ACHN (cell line): ENCODE measurements around the gene FAM151A.
"Not testable (repeated sequence)": the region's sequence is repeated elsewhere in the genome, so short reads cannot be mapped to it uniquely, and the experiment has no call there.

Experiments
- DNase-seq: peaks from one replicate; pipeline ENCODE4 v3.0.0-alpha.2; 2015
- in situ Hi-C: cut with HindIII; loops from 2 replicates; pipeline ENCODE4 v1.10.0; 2017; ENCODE audit warnings: low sequenced_read_pairs, low pct_ligation_motif_present, low pct_unique_long_range_greater_than_20kb

The FAM151A gene

DNA sequence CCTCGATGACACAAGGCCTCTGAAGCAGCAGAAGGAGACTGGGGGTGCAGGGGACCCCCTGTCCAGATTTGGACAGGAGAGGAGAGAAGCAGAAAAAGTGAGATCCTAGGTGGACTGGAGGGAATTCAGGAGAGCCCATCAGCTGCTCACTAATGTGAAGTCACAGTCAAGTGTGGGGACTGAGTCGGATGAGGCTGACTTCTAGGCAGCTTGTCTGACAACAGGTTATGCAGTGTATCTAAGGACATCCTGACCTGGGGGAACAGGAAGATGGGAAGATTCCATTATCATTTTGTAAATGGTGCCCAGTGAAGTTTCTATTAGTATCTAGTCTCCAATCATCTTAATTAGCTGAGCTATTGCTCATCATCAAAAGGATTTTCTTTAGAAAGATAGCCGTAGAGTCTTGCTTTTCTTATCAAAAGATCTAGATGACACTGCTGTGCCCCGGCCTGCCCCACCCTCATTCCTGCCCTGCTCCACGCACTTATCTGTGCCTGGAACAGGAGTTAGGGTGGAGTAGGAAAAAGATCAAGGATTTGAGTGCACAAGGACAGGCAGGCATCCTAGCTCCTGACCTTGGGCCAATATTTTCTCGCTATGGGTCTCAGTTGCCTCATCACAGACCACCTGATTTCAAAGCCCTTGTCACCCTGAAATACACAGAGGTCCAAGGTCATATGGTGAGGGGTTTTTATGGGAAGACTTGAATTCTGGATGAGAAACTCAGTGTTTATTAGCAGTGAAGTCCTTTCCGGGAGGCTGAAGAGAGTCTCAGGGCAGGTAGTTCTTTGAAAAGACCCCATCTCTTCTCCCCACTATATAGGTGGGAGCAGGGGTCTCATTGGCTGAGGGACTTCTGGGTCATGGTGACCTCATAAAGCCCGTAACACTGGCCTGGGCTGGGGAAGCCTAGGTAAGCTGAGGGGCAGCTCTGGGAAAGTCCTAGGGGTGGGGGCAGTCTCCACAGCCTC lies 17.8 kb upstream of the FAM151A start, which contains the start of gene MROH7:
Gene MROH7, plus strand, starts transcription at position 924 of the 974 bp plus-strand sequence. CDS start 11,141 bp downstream, outside the sequence.
- in situ Hi-C loops: no loop called here
- no peak for DNase-seq

DNA sequence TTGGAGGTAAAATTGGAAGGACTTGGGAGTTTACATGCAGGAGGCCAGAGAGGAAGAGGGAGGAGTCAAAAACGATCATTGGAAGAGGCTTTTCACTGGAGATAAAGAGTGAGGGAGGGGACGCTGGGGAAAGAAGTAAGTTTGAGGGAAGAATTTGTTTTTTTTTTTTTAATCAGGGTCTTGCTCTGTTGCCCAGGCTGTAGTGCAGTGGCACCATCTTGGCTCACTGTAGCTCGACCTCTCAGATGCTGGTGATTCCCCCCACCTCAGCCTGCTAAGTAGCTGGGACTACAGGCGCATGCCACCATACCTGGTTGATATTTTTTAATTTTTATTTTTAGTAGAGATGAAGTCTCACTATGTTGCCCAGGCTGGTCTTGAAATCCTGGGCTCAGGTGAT lies 17.0 kb upstream of the FAM151A start:
- DNase-seq: no peak
- in situ Hi-C loops: no loop called here

DNA sequence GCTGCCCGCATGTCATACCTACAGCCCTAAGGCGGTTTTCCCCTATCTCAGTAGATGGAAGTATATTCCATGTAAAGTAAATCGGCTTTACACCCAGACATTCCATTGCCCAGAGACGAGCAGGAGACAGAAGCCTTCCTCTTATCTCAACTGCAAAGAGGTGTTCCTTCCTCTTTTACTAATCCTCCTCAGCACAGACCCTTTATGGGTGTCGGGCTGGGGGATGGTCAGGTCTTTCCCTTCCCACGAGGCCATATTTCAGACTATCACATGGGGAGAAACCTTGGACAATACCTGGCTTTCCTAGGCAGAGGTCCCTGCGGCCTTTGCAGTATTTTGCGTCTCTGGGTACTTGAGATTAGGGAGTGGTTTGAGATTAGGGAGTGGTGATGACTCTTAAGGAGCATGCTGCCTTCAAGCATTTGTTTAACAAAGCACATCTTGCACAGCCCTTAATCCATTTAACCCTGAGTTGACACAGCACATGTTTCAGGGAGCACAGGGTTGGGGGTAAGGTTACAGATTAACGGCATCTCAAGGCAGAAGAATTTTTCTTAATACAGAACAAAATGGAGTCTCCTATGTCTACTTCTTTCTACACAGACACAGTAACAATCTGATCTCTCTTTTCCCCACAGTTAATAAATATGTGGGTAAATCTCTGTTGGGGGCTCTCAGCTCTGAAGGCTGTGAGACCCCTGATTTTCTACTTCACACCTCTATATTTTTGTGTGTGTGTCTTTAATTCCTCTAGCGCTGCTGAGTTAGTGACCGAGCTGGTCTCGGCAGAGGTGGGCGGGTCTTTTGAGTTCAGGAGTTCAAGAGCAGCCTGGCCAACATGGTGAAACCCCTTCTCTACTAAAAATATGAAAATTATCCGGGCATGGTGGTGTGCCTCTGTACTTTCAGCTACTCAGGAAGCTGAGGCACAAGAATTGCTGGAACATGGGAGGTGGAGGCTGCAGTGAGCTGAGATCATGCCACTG lies 13.4 kb upstream of the FAM151A start:
- not testable (repeated sequence) for DNase-seq

DNA sequence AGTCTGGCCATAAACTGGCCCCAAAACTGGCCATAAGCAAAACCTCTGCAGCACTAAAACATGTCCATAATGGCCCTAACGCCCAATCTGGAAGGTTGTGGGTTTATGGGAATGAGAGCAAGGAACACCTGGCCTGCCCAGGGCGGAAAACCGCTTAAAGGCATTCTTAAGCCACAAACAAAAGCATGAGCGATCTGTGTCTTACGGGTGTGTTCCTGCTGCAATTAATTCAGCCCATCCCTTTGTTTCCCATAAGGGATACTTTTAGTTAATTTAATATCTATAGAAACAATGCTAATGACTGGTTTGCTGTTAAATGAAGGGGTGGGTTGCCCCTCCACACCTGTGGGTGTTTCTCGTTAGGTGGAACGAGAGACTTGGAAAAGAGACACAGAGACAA lies 12.5 kb upstream of the FAM151A start:
- DNase-seq, in situ Hi-C loops: not testable (repeated sequence)

More for the DNA sequence above, 13.4 kb upstream of the FAM151A start:
- in situ Hi-C loops: not testable (repeated sequence)

DNA sequence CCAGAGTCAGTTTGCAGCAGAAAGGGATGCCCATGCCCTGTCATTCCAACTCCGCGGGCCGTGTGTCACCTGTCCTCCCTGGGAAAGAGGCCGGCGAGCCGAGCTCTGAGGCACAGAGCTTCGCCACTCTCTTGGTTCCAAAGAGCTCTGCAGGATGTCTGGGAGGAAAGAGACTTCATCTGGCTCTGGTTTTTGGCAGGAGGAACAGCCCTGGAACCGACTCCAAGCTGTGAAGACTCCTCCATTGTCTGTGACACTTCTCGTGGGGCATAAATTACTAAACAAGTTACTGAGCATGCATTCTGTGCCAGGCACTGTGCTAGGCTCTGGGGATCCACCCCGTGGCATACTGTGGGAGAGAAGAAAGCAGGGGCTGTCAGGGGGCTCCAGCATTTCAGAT lies 3.9 kb upstream of the FAM151A start:
- no peak for DNase-seq
- in situ Hi-C loops: no loop called here

DNA sequence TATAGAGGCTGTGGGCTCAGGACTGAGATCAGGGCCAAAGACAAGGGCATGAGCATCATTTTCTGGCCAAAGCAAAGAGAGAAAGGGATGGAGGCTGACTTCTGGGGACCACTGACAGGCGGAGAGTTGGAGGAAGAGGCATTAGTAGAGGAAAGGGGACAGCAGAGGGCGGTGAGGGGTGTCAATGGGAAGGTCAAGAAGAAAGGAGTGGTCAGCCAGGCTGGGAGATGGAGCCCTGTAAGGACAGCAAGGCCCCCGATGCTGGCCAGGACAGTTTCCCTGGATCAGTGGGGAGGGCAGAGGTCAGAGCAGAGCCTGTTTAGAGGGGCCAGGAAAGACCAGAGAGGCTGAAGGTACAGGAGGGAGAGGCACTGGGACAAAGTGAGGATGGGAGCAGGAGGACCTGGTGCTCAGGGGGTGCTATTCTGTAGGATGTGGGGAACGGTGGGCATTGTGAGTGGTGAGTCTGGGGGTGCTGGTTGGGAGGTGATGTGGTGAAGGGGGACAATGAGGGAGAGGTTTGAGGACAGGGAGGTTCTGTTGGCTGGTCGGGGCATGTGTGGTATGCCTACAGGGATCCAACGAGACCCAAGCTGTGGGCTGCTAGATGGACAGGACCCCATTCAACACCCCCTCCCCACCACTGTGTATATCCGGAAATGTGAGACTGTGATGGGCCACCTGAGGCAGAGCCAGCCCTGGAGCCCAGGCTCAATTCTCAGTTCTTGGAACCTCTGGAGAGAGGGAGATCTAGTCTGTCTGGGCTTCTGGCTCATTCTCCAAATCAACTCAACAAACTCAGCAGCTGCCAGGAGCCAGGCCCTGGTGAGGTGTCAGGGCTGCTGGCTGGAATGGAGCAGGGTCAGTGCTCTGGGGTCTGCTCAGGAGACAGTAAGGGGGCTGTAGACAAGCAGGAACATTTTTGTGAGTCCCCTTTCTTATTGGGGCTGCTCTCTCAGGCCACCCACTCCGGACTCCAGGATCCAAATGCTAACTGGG lies 1.4 kb upstream of the FAM151A start:
- in situ Hi-C loops: no loop called here
- no peak for DNase-seq

DNA sequence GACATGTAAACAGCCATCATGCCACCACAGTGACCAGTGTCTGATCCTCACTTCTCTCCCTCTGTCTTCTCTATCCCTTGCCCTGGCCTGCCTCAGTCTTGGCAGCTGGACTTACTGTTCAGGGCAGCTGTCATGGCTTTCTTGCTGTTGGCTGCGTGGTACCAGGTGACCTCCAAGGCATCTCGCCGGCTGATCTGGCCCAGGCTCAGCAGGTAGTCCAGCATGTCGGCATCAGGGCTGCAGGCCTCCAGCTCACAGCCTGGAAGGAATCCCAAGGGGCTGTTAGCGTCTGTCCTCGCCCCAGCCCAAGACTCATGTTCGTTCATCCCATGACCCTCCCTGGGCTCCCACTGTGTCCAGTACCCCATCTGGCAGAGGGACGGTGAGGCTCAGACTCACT lies 3.6 kb downstream of the FAM151A start:
- in situ Hi-C loops: no loop called here
- no peak for DNase-seq

DNA sequence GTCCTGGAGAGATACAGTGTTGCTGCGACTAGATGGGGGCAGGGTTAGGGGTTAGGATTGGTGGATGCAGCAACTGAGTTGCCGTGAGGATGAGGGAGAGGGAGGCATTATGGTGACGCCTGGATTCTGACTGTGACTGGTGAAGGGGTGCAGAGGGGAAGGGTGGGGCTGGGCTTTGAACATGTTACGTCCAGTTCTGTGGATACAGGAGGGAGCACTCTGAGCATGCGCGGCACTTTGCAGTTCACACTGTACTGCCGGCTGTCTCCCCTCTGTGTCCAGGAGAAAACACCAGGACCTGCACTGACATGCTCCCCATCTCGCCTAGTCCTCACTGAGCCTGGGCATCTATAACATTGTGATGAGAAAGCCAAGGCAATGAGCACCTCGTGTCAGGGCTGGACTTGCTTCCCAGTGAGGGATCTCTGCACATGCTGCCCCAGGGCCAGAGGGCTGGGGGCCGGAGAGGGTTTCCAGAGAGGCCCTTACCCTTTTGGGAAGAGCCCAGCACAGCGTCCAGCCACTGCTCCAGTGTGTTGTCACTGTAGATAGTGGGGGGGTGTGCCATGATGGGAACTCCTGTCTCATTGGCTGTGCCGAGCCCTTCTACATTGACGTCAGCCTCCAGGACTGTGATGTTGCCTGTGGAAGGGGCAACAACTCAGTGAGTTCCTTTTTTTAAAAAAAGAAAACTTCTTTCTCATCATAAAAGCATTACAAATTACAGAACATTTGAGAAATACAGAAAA lies 7.6 kb downstream of the FAM151A start:
- in situ Hi-C loops: no loop called here
- no peak for DNase-seq

DNA sequence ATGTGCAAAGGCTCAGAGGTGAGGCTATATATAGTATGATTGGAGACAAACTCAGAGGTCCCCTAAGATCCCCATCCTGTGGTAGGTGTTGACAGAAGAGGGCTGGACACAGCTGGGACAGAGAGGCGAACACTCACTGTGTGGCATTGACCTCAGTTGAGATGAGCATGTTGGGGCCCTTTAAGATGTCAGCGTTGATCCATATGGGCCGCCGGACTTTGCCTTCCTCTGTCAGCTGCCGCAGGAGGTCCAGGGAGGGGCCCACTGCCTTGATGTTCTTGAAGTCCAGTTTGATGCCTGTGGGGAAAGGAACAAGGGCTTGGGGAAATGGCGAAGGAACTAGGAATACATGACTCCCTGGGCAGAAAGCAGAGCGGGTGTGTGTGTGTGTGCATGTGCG lies 8.8 kb downstream of the FAM151A start:
- in situ Hi-C loops: no loop called here
- no peak for DNase-seq

DNA sequence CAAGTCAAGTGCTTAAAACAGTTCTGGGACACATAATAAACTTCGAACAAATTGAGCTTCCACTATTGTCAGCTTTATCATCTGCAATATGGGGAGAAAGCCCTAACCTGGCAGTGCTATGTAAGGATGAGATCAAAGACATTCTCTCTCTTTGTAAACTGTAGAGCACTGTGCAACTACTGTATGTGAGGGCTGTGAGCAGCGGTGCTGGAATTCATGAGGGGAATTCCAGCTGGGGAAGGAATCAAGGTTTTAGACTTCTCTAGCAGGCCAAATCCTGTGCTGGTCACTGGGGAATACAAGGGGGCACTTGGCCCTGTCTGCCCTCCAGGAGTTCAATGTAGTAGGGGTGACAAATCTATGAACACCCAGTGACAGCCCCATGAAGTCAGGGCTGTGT lies 9.3 kb downstream of the FAM151A start:
- in situ Hi-C loops: no loop called here
- DNase-seq: no peak

DNA sequence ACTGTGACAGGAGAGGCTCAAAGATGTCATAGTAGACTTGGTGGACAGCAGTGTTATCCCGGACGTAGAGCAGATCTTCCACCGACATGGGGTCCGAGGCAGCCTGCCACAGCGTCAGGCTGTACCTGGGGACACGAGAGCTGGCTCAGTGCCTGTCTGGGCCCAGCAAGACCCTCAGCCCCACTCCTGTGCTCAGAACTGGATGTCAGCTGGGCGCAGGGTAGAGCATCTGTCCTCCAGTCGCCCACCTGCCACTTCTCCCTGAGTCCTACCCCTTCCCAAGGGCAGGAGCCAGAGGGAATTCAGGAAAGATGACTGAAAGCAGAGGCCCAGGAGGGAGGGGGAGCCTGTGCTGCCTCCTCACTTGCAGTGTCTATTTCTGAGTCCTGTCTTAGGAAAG lies 11.7 kb downstream of the FAM151A start:
- no peak for DNase-seq
- in situ Hi-C loops: no loop called here

DNA sequence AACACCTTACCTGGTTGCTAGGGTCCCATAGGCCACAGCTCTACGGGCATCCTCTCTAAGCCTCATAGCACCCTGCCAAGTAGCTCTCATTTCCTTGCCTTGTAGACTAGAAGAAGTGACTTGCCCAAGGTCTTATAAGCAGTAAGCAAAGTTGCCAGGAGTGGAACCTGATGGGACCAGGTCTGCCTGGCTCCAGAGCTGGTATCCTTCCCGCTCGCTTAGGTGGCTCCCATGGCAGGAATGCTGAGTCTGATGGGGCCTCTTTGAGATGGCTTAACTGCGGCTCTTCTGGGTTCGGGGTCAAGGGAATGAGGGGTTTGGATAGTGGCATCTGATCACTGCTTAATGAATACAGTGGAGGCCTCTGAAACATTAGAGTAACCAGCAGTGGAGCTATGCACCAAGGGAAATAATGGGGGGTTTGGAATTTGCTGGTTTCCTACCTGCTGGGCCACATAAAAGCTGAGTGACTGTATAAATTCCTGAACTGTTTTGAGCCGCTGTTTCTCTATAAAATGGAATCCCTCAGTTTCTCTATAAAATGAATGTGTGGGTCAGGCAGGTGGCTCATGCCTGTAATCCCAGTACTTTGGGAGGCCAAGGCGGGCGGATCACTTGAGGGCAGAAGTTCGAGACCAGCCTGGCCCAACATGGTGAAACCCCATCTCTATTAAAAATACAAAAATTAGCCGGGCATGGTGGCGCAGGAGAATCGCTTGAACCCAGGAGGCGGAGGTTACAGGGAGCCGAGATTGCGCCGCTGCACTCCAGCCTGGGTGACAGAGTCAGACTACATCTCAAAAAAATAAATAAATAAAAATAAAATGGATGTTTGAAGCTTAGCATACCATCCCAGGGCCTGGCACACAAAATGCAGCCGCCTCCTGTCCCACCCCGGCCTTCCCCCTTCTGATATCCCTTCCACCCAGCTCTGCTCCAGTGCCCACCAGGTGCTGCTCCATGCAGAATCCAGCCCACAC lies 12.4 kb downstream of the FAM151A start:
- in situ Hi-C loops: no loop called here
- no peak for DNase-seq

DNA sequence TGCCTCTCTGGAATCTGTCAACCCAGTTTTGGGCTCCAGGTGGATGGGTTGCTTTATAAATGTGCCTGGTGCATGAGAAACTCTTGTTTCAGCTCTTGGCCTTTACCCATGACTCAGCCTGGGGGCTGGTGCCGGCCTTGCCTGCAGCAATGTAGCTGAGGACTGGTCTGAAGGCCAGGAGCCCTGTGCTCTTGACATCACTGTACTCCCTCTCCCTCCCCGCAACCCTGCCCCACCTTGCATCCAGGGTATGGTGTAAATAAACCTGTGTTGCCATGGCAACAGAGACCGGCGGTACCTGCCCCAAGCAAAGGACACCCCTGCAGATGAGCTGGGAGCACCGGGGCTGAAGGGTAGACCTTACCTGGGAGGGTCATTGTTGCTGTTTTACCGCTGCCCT lies 13.3 kb downstream of the FAM151A start:
- no peak for DNase-seq
- in situ Hi-C loops: no loop called here

DNA sequence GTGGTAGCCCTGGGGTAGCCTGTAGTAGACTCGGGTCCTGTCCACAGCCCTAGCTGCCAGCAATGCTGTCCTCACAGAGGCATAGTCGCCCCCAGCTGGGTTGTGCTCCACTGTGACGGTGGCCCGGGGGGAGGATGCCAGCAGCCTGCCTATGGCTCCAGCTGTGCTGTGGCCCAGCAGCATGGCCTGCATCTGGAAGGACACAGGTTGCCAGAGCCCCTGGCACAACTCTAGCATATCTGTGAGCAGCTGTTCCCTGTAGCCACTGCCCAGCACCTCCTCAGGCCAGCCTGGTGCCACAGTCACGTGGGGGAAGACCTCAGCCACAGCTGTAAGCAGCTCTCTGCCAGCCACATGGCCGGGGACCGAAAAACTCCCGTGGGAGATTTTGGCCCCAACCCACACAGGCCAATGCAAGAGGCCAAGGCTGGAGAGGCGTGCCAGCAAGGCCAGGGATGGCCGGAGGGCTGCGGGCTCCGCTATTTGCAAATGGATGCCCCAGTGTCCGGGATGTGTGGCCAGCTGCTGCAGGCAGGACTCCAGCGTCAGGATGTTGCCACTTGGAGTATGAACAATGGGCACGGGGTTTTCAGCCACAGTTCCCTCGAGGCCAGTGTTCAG lies 13.9 kb downstream of the FAM151A start:
- no peak for DNase-seq
- in situ Hi-C loops: no loop called here

DNA sequence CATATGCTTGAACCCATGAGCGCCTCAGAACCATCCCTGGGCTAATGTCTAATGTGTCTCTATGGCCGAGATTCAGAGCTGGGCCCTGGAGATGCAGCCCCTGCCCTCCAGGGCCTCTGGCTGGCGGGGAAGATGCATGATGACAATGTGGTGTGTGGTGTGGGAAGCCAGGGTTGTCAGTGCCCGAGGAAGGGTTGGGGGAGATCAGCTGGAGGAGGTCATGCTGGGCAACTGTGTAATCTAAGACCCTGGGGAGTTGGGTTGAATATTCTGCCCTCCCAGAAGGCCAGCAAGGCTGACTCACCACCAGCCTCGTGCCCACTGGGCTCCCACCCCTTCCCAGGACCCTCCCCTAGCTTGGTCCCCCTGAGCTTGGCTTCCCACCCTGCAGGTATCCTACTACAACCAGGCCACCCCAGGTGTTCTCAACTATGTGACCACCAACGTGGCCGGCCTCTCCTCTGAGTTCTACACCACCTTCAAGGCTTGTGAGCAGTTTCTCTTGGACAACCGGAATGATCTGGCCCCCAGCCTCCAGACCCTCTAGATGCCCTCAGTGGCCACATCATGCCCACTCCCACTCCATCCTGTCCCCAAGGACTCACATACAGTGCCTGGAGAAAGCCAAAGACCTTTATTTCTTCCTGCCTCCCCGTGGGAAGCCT lies 14.6 kb downstream of the FAM151A start:
- in situ Hi-C loops: no loop called here
- DNase-seq: no peak
